ENCODE data around the gene NLRC5. TPM values are rescaled to one million over a fixed set of nuclear protein-coding genes. Genes with fewer than 3 reads are reported as not detected.

The NLRC5 gene
- total and polyA plus RNA-seq, 2 donors (not counting 3 experiments of a cell fraction or from before 2014, with no cell fraction given), result 7.4 to 26.3 TPM

- Histone ChIP-seq H3K9me1 (replicated peaks; ENCODE audit: control insufficient read depth, extremely low read depth, insufficient read depth, low read length) (no peaks in the 10 kb centered on the region), H3K79me2 (ENCODE audit: control insufficient read depth, insufficient read depth, low read length) (no peaks in the 10 kb centered on the region), H3K27ac (ENCODE audit: insufficient read depth, low read depth, low read length) (no peak overlapping the region), H3K27me3 (ENCODE audit: control insufficient read depth in 2 of 2, insufficient read depth in 2 of 2, low read length in 2 of 2) (no peaks in the 10 kb centered on the region), H3K9me3 (replicated peaks; ENCODE audit: control insufficient read depth, insufficient read depth, low read length) (no peaks in the 10 kb centered on the region), H3K4me1 (ENCODE audit: control insufficient read depth, extremely low read depth, insufficient read depth, low read length) (no peaks in the 10 kb centered on the region), H3K36me3 (ENCODE audit: control insufficient read depth in 2 of 2, extremely low read depth in 1 of 2, insufficient read depth in 2 of 2, low read length in 2 of 2) (no peaks in the 10 kb centered on the region), H4K20me1 (replicated peaks; ENCODE audit: control insufficient read depth, extremely low read depth, insufficient read depth, low read length) (no peaks in the 10 kb centered on the region), H2AFZ (ENCODE audit: low read depth, low read length) (no peak overlapping the region), H3K9ac (replicated peaks; ENCODE audit: extremely low read depth, insufficient read depth, low read length) (no peak overlapping the region), H3K4me3 (replicated peaks in 1 of 3; ENCODE audit: insufficient read depth in 1 of 3, low read depth in 1 of 3, low read length in 3 of 3) (no peak overlapping the region), H3K4me2 (ENCODE audit: insufficient read depth, low read length) (no peak overlapping the region)
- FAIRE-seq (peak; percentile 89), DNase-seq (ENCODE audit: low read depth, low spot score) (peak; percentile 75)
- TF ChIP-seq JUN (IDR thresholded peaks at IDR 0.05; ENCODE audit: borderline replicate concordance, insufficient read depth, insufficient read length, low read depth) (no peak), FOS (IDR thresholded peaks at IDR 0.05; ENCODE audit: borderline replicate concordance, insufficient read depth, low read length) (no peak), MYC (IDR thresholded peaks at IDR 0.05; ENCODE audit: low read depth, low read length) (no peak), POLR2AphosphoS5 (IDR thresholded peaks at IDR 0.05; ENCODE audit: insufficient read depth, low read depth, low read length) (no peak), POLR2A (IDR thresholded peaks at IDR 0.05; ENCODE audit: low read depth, low read length) (no peak), EZH2 (IDR thresholded peaks at IDR 0.05; ENCODE audit: borderline replicate concordance, low read depth, low read length, severe bottlenecking) (no peak)
- TF ChIP-seq, protein P1, sequence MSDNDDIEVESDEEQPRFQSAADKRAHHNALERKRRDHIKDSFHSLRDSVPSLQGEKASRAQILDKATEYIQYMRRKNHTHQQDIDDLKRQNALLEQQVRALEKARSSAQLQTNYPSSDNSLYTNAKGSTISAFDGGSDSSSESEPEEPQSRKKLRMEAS (IDR thresholded peaks at IDR 0.05; ENCODE audit: insufficient read depth, insufficient read length), result no peak
- TF ChIP-seq, protein P2, sequence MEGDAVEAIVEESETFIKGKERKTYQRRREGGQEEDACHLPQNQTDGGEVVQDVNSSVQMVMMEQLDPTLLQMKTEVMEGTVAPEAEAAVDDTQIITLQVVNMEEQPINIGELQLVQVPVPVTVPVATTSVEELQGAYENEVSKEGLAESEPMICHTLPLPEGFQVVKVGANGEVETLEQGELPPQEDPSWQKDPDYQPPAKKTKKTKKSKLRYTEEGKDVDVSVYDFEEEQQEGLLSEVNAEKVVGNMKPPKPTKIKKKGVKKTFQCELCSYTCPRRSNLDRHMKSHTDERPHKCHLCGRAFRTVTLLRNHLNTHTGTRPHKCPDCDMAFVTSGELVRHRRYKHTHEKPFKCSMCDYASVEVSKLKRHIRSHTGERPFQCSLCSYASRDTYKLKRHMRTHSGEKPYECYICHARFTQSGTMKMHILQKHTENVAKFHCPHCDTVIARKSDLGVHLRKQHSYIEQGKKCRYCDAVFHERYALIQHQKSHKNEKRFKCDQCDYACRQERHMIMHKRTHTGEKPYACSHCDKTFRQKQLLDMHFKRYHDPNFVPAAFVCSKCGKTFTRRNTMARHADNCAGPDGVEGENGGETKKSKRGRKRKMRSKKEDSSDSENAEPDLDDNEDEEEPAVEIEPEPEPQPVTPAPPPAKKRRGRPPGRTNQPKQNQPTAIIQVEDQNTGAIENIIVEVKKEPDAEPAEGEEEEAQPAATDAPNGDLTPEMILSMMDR (IDR thresholded peaks at IDR 0.05; ENCODE audit: extremely low read depth in 1 of 2, insufficient read depth in 1 of 2, low read depth in 1 of 2, low read length in 2 of 2), result peak; percentile 72 to 80
- dilution Hi-C loops (cut with MboI; ENCODE audit: extremely low pct_ligation_motif_present, low sequenced_read_pairs), result no loop called here
- intact Hi-C loops (cut with micrococcal nuclease), result loop anchor here (1.0 to 5.0 kb wide), 3 partner anchors 82 to 253 kb away; partner anchors contain the start of gene SLC12A3
- ChIA-PET CTCF (interaction anchor here (0.6 to 2.5 kb wide), 38 partner anchors 8 to 253 kb away, joined by 3 to 140 read pairs (median 6); partner anchors contain the start of genes CETP, CPNE2 and NLRC5), POLR2A (interaction anchor here (0.7 kb wide), 1 partner anchor 56 kb away, joined by 3 read pairs; the partner anchor contains the start of gene NLRC5)
- no TSS peak for BruUV-seq (replicated peaks)
These were observed 56.5 kb downstream of the NLRC5 start for GRCh38 chr16:57045694-57046381.

Measured in endothelial cell of umbilical vein (primary cell).